Hepatocyte (in vitro differentiated cells): ENCODE results near the gene EMC1.

Experiments
- EZH2 ChIP-seq: fragments of 200-600 bp; sonication (generic); IDR thresholded peaks from 2 replicates; pipeline ENCODE4 v1.6.1; 2016; ENCODE audit warnings: antibody characterized with exemption, mild to moderate bottlenecking, borderline replicate concordance
- TF ChIP-seq, protein P1 (sequence below): fragments of 200-600 bp; sonication (generic); IDR thresholded peaks from 2 replicates; pipeline ENCODE4 v1.5.1; 2016; ENCODE audit warnings: antibody characterized with exemption, mild to moderate bottlenecking; ENCODE audit not compliant: poor library complexity

- TF ChIP-seq, protein P1, sequence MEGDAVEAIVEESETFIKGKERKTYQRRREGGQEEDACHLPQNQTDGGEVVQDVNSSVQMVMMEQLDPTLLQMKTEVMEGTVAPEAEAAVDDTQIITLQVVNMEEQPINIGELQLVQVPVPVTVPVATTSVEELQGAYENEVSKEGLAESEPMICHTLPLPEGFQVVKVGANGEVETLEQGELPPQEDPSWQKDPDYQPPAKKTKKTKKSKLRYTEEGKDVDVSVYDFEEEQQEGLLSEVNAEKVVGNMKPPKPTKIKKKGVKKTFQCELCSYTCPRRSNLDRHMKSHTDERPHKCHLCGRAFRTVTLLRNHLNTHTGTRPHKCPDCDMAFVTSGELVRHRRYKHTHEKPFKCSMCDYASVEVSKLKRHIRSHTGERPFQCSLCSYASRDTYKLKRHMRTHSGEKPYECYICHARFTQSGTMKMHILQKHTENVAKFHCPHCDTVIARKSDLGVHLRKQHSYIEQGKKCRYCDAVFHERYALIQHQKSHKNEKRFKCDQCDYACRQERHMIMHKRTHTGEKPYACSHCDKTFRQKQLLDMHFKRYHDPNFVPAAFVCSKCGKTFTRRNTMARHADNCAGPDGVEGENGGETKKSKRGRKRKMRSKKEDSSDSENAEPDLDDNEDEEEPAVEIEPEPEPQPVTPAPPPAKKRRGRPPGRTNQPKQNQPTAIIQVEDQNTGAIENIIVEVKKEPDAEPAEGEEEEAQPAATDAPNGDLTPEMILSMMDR: no peak
- no peak for TF ChIP-seq EZH2
Observed at GRCh38 chr1:19283891-19284290, 32.6 kb upstream of the EMC1 start.
